Naive thymus-derived CD4-positive, alpha-beta T cell (primary cell): ENCODE results near the gene SLC30A2. TPM values are rescaled to one million over a fixed set of nuclear protein-coding genes. Genes with fewer than 3 reads are reported as not detected.
"Not testable (repeated sequence)": the region's sequence is repeated elsewhere in the genome, so short reads cannot be mapped to it uniquely, and the experiment has no call there.

Experiments used
- ATAC-seq: fragments of 150-1000 bp; cut with Tn5 transposase; 2 replicates; pipeline ENCODE4 v1.10.0; 2021; ENCODE audit warnings: mild to moderate bottlenecking, moderate library complexity
- CTCF ChIA-PET: fragments of 350-600 bp; sonication (Branson Sonifier 250); formaldehyde crosslinking; loops from one replicate; lab custom pipeline; 2021; ENCODE audit warnings: antibody characterized with exemption; lab: Charles Lee
- POLR2A ChIA-PET: fragments of 350-600 bp; sonication (Branson Sonifier 250); formaldehyde crosslinking; loops from one replicate; lab custom pipeline; 2021; ENCODE audit warnings: antibody characterized with exemption, inconsistent platforms; lab: Charles Lee
- DNase-seq, 9 donors: peaks; one replicate each; pipeline versions ENCODE4 v3.0.0 to v3.0.0-alpha.2; 2020 to 2022; ENCODE audit warnings: mixed read lengths in 1 of 9
- H3K27ac ChIP-seq: one replicate; pipeline ENCODE4 v1.7.0; 2013; ENCODE audit warnings: mild to moderate bottlenecking, low read depth, low read length, moderate library complexity
- H3K27me3 ChIP-seq, 2 donors: one replicate each; pipeline ENCODE4 v1.7.0; 2013; ENCODE audit warnings: low read length in 2 of 2, mild to moderate bottlenecking in 2 of 2, moderate library complexity in 2 of 2; ENCODE audit not compliant: control insufficient read depth in 2 of 2, insufficient read depth in 2 of 2
- H3K36me3 ChIP-seq, 3 experiments: 1 replicate in 2 of 3; 2 replicates in 1 of 3; pipeline ENCODE4 v1.7.0; 2013; ENCODE audit warnings: low read length in 3 of 3, mild to moderate bottlenecking in 3 of 3, moderate library complexity in 1 of 3; ENCODE audit not compliant: insufficient read depth in 3 of 3, control insufficient read depth in 2 of 3
- H3K4me1 ChIP-seq, 2 donors: one replicate each; pipeline ENCODE4 v1.7.0; 2013; ENCODE audit warnings: low read length in 2 of 2, mild to moderate bottlenecking in 2 of 2, moderate library complexity in 1 of 2; ENCODE audit not compliant: control insufficient read depth in 2 of 2, insufficient read depth in 2 of 2
- H3K4me3 ChIP-seq: 2 replicates; pipeline ENCODE4 v1.7.0; 2013; ENCODE audit warnings: mild to moderate bottlenecking, low read length
- H3K9me3 ChIP-seq, 3 experiments: 1 replicate in 2 of 3; 2 replicates in 1 of 3; pipeline ENCODE4 v1.7.0; 2013; ENCODE audit warnings: low read length in 3 of 3; ENCODE audit not compliant: control insufficient read depth in 2 of 3
- H3K27ac Mint-ChIP-seq, 9 donors: one replicate each; pipeline ENCODE4 v1.8.0; 2020 to 2022; ENCODE audit warnings: mixed read lengths in 9 of 9, mild to moderate bottlenecking in 8 of 9, moderate library complexity in 5 of 9, inconsistent platforms in 2 of 9
- H3K27me3 Mint-ChIP-seq, 5 donors: one replicate each; pipeline ENCODE4 v1.8.0; 2021 to 2022; ENCODE audit warnings: mixed read lengths in 5 of 5, mild to moderate bottlenecking in 1 of 5
- H3K36me3 Mint-ChIP-seq, 5 donors: one replicate each; pipeline ENCODE4 v1.8.0; 2020 to 2022; ENCODE audit warnings: mixed read lengths in 5 of 5, mild to moderate bottlenecking in 3 of 5, inconsistent platforms in 1 of 5
- H3K4me1 Mint-ChIP-seq, 7 donors: one replicate each; pipeline ENCODE4 v1.8.0; 2020 to 2022; ENCODE audit warnings: mixed read lengths in 7 of 7, mild to moderate bottlenecking in 3 of 7, inconsistent platforms in 1 of 7
- H3K4me3 Mint-ChIP-seq, 10 donors: one replicate each; pipeline ENCODE4 v1.8.0; 2020 to 2022; ENCODE audit warnings: mild to moderate bottlenecking in 10 of 10, mixed read lengths in 10 of 10, moderate library complexity in 6 of 10, inconsistent platforms in 2 of 10
- H3K9me3 Mint-ChIP-seq, 11 donors: one replicate each; pipeline ENCODE4 v1.8.0; 2020 to 2022; ENCODE audit warnings: mixed read lengths in 11 of 11, mild to moderate bottlenecking in 4 of 11, inconsistent platforms in 1 of 11, moderate library complexity in 1 of 11
- intact Hi-C, 2 donors: fragments of 100-400 bp; cut with micrococcal nuclease; formaldehyde crosslinking; loops; one replicate each; pipeline ENCODE4 v1.15.1; 2023
- polyA plus RNA-seq, 2 donors: library from polyadenylated mRNA; unstranded; fragments of 300-500 nt; fragmentation: Illumina TruSeq; gene quantifications; one replicate each; pipeline ENCODE4 v1.2.3, GENCODE V29; 2021
- total RNA-seq, 6 experiments: library from RNA in 5 of 6; stranded (reverse) in 5 of 6; gene quantifications; 1 replicate in 5 of 6; 2 replicates in 1 of 6; pipeline ENCODE4 v1.2.3 and lab custom pipeline; 2021 to 2026

Gene SLC30A2
- total RNA-seq (not detected), polyA plus RNA-seq (not detected), total RNA-seq (lab: John Stamatoyannopoulos, UW) (not detected)

GRCh38 chr1:26045722-26046245 lies at the start of gene SLC30A2:
Gene SLC30A2 (minus strand): TSS chr1:26046118. CDS start chr1:26045896, 222 bp downstream.
- no peak for ATAC-seq
- intact Hi-C loops = no loop called here
- H3K27me3 Mint-ChIP-seq = peaks cover 45 to 79% (median 59%) of the 10 kb centered on the region in 5 donors
- no peak for DNase-seq
- ChIA-PET POLR2A (no interaction called here), CTCF (interaction anchor here (2.3 kb wide), 1 partner anchor 9 kb away, joined by 10 read pairs; no protein-coding TSS in a partner anchor)
- Histone ChIP-seq H3K27me3 (peaks cover 0 to 3% of the 10 kb centered on the region in 2 donors), H3K9me3 (no peaks in the 10 kb centered on the region), H3K27ac (no peak within 1 kb of the TSS), H3K4me3 (no peak within 1 kb of the TSS), H3K36me3 (no peaks in the 10 kb centered on the region), H3K4me1 (no peaks in the 10 kb centered on the region)
- H3K4me1 Mint-ChIP-seq = peaks cover 0 to 7% (median 3%) of the 10 kb centered on the region in 7 donors
- peaks cover 0 to 5% (median 0%) of the 10 kb centered on the region in 5 donors for H3K36me3 Mint-ChIP-seq
- peak within 1 kb of the TSS in 5 of 10 donors; percentile 3 to 69 (median 49) for H3K4me3 Mint-ChIP-seq
- H3K9me3 Mint-ChIP-seq = no peaks in the 10 kb centered on the region
- H3K27ac Mint-ChIP-seq = no peak within 1 kb of the TSS

GRCh38 chr1:26094677-26095383 lies 48.9 kb upstream of the SLC30A2 start:
- H3K36me3 ChIP-seq = no peaks in the 10 kb centered on the region
- H3K9me3 Mint-ChIP-seq = no peaks in the 10 kb centered on the region
- no peak overlapping the region for H3K27ac ChIP-seq
- no peak overlapping the region for H3K27ac Mint-ChIP-seq
- intact Hi-C loops = no loop called here
- no peaks in the 10 kb centered on the region for H3K9me3 ChIP-seq
- H3K4me1 Mint-ChIP-seq = peaks cover 0 to 6% (median 0%) of the 10 kb centered on the region in 7 donors
- no peak overlapping the region for H3K4me3 Mint-ChIP-seq
- H3K27me3 ChIP-seq = no peaks in the 10 kb centered on the region
- H3K4me3 ChIP-seq = no peak overlapping the region
- peaks cover 11 to 39% (median 16%) of the 10 kb centered on the region in 5 donors for H3K27me3 Mint-ChIP-seq
- no peaks in the 10 kb centered on the region for H3K4me1 ChIP-seq
- no peaks in the 10 kb centered on the region for H3K36me3 Mint-ChIP-seq
- POLR2A ChIA-PET = no interaction called here
- CTCF ChIA-PET = no interaction called here
- ATAC-seq = no peak
- no peak for DNase-seq

- DNase-seq (no peak), ATAC-seq (no peak)
- H3K4me3 Mint-ChIP-seq = no peak overlapping the region
- H3K4me1 Mint-ChIP-seq = peaks cover 0 to 6% (median 0%) of the 10 kb centered on the region in 7 donors
- no peaks in the 10 kb centered on the region for H3K27me3 ChIP-seq
- H3K4me1 ChIP-seq = no peaks in the 10 kb centered on the region
- H3K9me3 ChIP-seq = no peaks in the 10 kb centered on the region
- H3K27me3 Mint-ChIP-seq = peaks cover 11 to 41% (median 16%) of the 10 kb centered on the region in 5 donors
- no peaks in the 10 kb centered on the region for H3K36me3 ChIP-seq
- POLR2A ChIA-PET = no interaction called here
- no peak overlapping the region for H3K27ac ChIP-seq
- H3K36me3 Mint-ChIP-seq = no peaks in the 10 kb centered on the region
- H3K4me3 ChIP-seq = no peak overlapping the region
- intact Hi-C loops = no loop called here
- no peaks in the 10 kb centered on the region for H3K9me3 Mint-ChIP-seq
- H3K27ac Mint-ChIP-seq = no peak overlapping the region
- CTCF ChIA-PET = no interaction called here
These were observed 48.3 kb upstream of the SLC30A2 start for GRCh38 chr1:26094076-26094669.

GRCh38 chr1:26093569-26093968 lies 47.7 kb upstream of the SLC30A2 start:
- H3K4me1 ChIP-seq, H3K4me1 Mint-ChIP-seq, H3K9me3 Mint-ChIP-seq, intact Hi-C loops, H3K9me3 ChIP-seq, H3K4me3 ChIP-seq, ATAC-seq, H3K4me3 Mint-ChIP-seq, H3K36me3 ChIP-seq, CTCF ChIA-PET, POLR2A ChIA-PET, H3K36me3 Mint-ChIP-seq, DNase-seq, H3K27ac ChIP-seq, H3K27me3 ChIP-seq, H3K27ac Mint-ChIP-seq: not testable (repeated sequence)
- H3K27me3 Mint-ChIP-seq = peaks cover 11 to 41% (median 16%) of the 10 kb centered on the region in 5 donors

- H3K36me3 ChIP-seq = no peaks in the 10 kb centered on the region
- H3K4me3 Mint-ChIP-seq = no peak overlapping the region
- POLR2A ChIA-PET = no interaction called here
- H3K9me3 Mint-ChIP-seq = no peaks in the 10 kb centered on the region
- no peak overlapping the region for H3K4me3 ChIP-seq
- intact Hi-C loops = no loop called here
- no peaks in the 10 kb centered on the region for H3K36me3 Mint-ChIP-seq
- H3K27me3 Mint-ChIP-seq = peaks cover 11 to 41% (median 16%) of the 10 kb centered on the region in 5 donors
- no peak overlapping the region for H3K27ac Mint-ChIP-seq
- CTCF ChIA-PET = no interaction called here
- DNase-seq (no peak), ATAC-seq (no peak)
- no peaks in the 10 kb centered on the region for H3K4me1 Mint-ChIP-seq
- H3K4me1 ChIP-seq = no peaks in the 10 kb centered on the region
- no peak overlapping the region for H3K27ac ChIP-seq
- H3K9me3 ChIP-seq = no peaks in the 10 kb centered on the region
- H3K27me3 ChIP-seq = no peaks in the 10 kb centered on the region
These were observed 46.5 kb upstream of the SLC30A2 start for GRCh38 chr1:26092422-26092821.

GRCh38 chr1:26090893-26091292 lies 45.0 kb upstream of the SLC30A2 start:
- no peaks in the 10 kb centered on the region for H3K4me1 ChIP-seq
- ChIA-PET POLR2A (no interaction called here), CTCF (interaction anchor here (1.2 kb wide), 1 partner anchor 32 kb away, joined by 4 read pairs; no protein-coding TSS in a partner anchor)
- H3K36me3 ChIP-seq = no peaks in the 10 kb centered on the region
- H3K4me3 ChIP-seq = no peak overlapping the region
- H3K27me3 ChIP-seq = no peaks in the 10 kb centered on the region
- H3K9me3 Mint-ChIP-seq = no peaks in the 10 kb centered on the region
- no peak overlapping the region for H3K4me3 Mint-ChIP-seq
- no peak overlapping the region for H3K27ac Mint-ChIP-seq
- intact Hi-C loops = no loop called here
- H3K4me1 Mint-ChIP-seq = peaks cover 0 to 2% (median 0%) of the 10 kb centered on the region in 7 donors
- ATAC-seq = no peak
- H3K27me3 Mint-ChIP-seq = peaks cover 17 to 46% (median 19%) of the 10 kb centered on the region in 5 donors
- H3K9me3 ChIP-seq = no peaks in the 10 kb centered on the region
- DNase-seq = no peak
- H3K27ac ChIP-seq = no peak overlapping the region
- no peaks in the 10 kb centered on the region for H3K36me3 Mint-ChIP-seq
